GM23248 (cell line): ENCODE results near the gene TXLNA.

Experiments
- EZH2 ChIP-seq: fragments of 200-600 bp; sonication (generic); IDR thresholded peaks from 2 replicates; pipeline ENCODE4 v1.6.1; 2018; ENCODE audit warnings: antibody characterized with exemption, mild to moderate bottlenecking; ENCODE audit not compliant: insufficient read depth, poor library complexity, severe bottlenecking
- EZH2phosphoT487 ChIP-seq: fragments of 200-600 bp; sonication (generic); IDR thresholded peaks from 2 replicates; pipeline ENCODE4 v1.6.1; 2018; ENCODE audit warnings: antibody characterized with exemption, moderate library complexity, mild to moderate bottlenecking, low read depth; ENCODE audit not compliant: insufficient read depth

DNA sequence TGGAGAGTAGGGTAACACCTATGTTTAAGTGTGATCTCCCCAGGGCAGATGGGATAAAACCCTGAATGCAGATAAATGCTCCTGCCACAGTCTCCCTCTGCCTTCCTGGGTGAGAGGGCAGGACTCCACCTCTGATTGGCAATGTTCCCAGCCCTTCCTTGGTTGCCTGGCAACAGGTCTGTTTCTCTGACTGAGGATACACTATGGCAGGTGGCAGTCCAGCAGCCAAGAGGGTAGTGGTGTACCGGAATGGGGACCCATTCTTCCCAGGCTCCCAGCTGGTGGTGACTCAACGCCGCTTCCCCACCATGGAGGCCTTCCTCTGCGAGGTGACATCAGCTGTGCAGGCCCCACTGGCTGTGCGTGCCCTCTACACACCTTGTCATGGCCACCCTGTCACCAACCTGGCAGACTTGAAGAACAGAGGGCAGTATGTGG is 29.4 kb downstream of the TXLNA start, which contains the start of gene DCDC2B:
- TF ChIP-seq EZH2 (no peak), EZH2phosphoT487 (no peak)
